ENCODE measurements around the gene CELF4. TPM values are rescaled to one million over a fixed set of nuclear protein-coding genes. Genes with fewer than 3 reads are reported as not detected.

CELF4 gene
- total RNA-seq, 1 donor from 2014 or later: not detected

GRCh38 chr18:37429791-37430190 lies 135.8 kb downstream of the CELF4 start:
- DNase-seq (ENCODE audit: low read depth): no peak
- TF ChIP-seq CTCF (IDR thresholded peaks at IDR 0.05; ENCODE audit: insufficient read depth, low read length, poor library complexity, severe bottlenecking): no peak
- no peaks in the 10 kb centered on the region for H3K36me3 ChIP-seq (ENCODE audit: control insufficient read depth, insufficient read depth, low read length)
- no peak overlapping the region for H3K4me3 ChIP-seq (ENCODE audit: low read depth, low read length)
- no peaks in the 10 kb centered on the region for H3K27me3 ChIP-seq (ENCODE audit: control insufficient read depth, insufficient read depth, low read length)

- TF ChIP-seq CTCF (IDR thresholded peaks at IDR 0.05; ENCODE audit: insufficient read depth, low read length, poor library complexity, severe bottlenecking): no peak
- H3K4me3 ChIP-seq (ENCODE audit: low read depth, low read length): no peak overlapping the region
- H3K27me3 ChIP-seq (ENCODE audit: control insufficient read depth, insufficient read depth, low read length): no peaks in the 10 kb centered on the region
- no peak for DNase-seq (ENCODE audit: low read depth)
- H3K36me3 ChIP-seq (ENCODE audit: control insufficient read depth, insufficient read depth, low read length): no peaks in the 10 kb centered on the region
Measured at GRCh38 chr18:37428288-37428974, 137.2 kb downstream of the CELF4 start.

- H3K27me3 ChIP-seq (ENCODE audit: control insufficient read depth, insufficient read depth, low read length): no peaks in the 10 kb centered on the region
- H3K36me3 ChIP-seq (ENCODE audit: control insufficient read depth, insufficient read depth, low read length): no peaks in the 10 kb centered on the region
- TF ChIP-seq CTCF (IDR thresholded peaks at IDR 0.05; ENCODE audit: insufficient read depth, low read length, poor library complexity, severe bottlenecking): no peak
- no peak overlapping the region for H3K4me3 ChIP-seq (ENCODE audit: low read depth, low read length)
- DNase-seq (ENCODE audit: low read depth): no peak
Measured at GRCh38 chr18:37426586-37426985, 139.0 kb downstream of the CELF4 start.

GRCh38 chr18:37425222-37425621 lies 140.4 kb downstream of the CELF4 start:
- H3K4me3 ChIP-seq (ENCODE audit: low read depth, low read length): no peak overlapping the region
- DNase-seq (ENCODE audit: low read depth): no peak
- no peaks in the 10 kb centered on the region for H3K36me3 ChIP-seq (ENCODE audit: control insufficient read depth, insufficient read depth, low read length)
- no peaks in the 10 kb centered on the region for H3K27me3 ChIP-seq (ENCODE audit: control insufficient read depth, insufficient read depth, low read length)
- TF ChIP-seq CTCF (IDR thresholded peaks at IDR 0.05; ENCODE audit: insufficient read depth, low read length, poor library complexity, severe bottlenecking): no peak

GRCh38 chr18:37424507-37424906 lies 141.1 kb downstream of the CELF4 start:
- Histone ChIP-seq H3K27me3 (ENCODE audit: control insufficient read depth, insufficient read depth, low read length) (no peaks in the 10 kb centered on the region), H3K4me3 (ENCODE audit: low read depth, low read length) (no peak overlapping the region), H3K36me3 (ENCODE audit: control insufficient read depth, insufficient read depth, low read length) (no peaks in the 10 kb centered on the region)
- no peak for DNase-seq (ENCODE audit: low read depth)
- TF ChIP-seq CTCF (IDR thresholded peaks at IDR 0.05; ENCODE audit: insufficient read depth, low read length, poor library complexity, severe bottlenecking): no peak

GRCh38 chr18:37422596-37422995 lies 143.0 kb downstream of the CELF4 start:
- DNase-seq (ENCODE audit: low read depth): no peak
- Histone ChIP-seq H3K27me3 (ENCODE audit: control insufficient read depth, insufficient read depth, low read length) (no peaks in the 10 kb centered on the region), H3K36me3 (ENCODE audit: control insufficient read depth, insufficient read depth, low read length) (no peaks in the 10 kb centered on the region), H3K4me3 (ENCODE audit: low read depth, low read length) (no peak overlapping the region)
- no peak for TF ChIP-seq CTCF (IDR thresholded peaks at IDR 0.05; ENCODE audit: insufficient read depth, low read length, poor library complexity, severe bottlenecking)

Data from kidney epithelial cell (primary cell).